Tibial nerve (tissue), 4 donors: ENCODE data around the gene LYPD6B. TPM values are rescaled to one million over a fixed set of nuclear protein-coding genes. Genes with fewer than 3 reads are reported as not detected.

Experiments
- DNase-seq, 2 donors: peaks; one replicate each; pipeline ENCODE4 v3.0.0-alpha.2; 2019; ENCODE audit warnings: low spot score in 2 of 2
- H3K27ac ChIP-seq, 4 donors: fragments of 200-600 bp; sonication (generic) in 3 of 4; one replicate each; pipeline ENCODE4 v1.5.1; 2017 to 2019; ENCODE audit warnings: mild to moderate bottlenecking in 1 of 4
- H3K27me3 ChIP-seq, 2 donors: fragments of 200-600 bp; sonication (generic) in 1 of 2; one replicate each; pipeline versions ENCODE4 v1.5.1 to v1.6.0; 2017 to 2019
- H3K36me3 ChIP-seq, 3 donors: fragments of 200-600 bp; sonication (generic); one replicate each; pipeline ENCODE4 v1.5.1; 2018 to 2019
- H3K4me1 ChIP-seq, 4 donors: fragments of 200-600 bp; sonication (generic) in 3 of 4; one replicate each; pipeline ENCODE4 v1.5.1; 2017 to 2019
- H3K4me3 ChIP-seq, 4 donors: fragments of 200-600 bp; sonication (generic) in 3 of 4; one replicate each; pipeline ENCODE4 v1.5.1; 2017 to 2019; ENCODE audit warnings: mild to moderate bottlenecking in 1 of 4, moderate library complexity in 1 of 4
- H3K9me3 ChIP-seq, 4 donors: fragments of 200-600 bp; sonication (generic) in 3 of 4; one replicate each; pipeline ENCODE4 v1.5.1; 2017 to 2019
- CTCF ChIP-seq, 5 experiments: fragments of 200-600 bp in 3 of 5; fragments of 450-650 bp in 2 of 5; sonication (generic) in 3 of 5; IDR thresholded peaks; one replicate each; pipeline ENCODE4 v1.5.1; 2016 to 2019; ENCODE audit warnings: antibody characterized with exemption in 5 of 5, mild to moderate bottlenecking in 3 of 5, moderate library complexity in 2 of 5
- EP300 ChIP-seq, 2 donors: sonication (generic); formaldehyde crosslinking; IDR thresholded peaks; one replicate each; pipeline ENCODE4 v1.6.1; 2017; ENCODE audit warnings: antibody characterized with exemption in 2 of 2, mild to moderate bottlenecking in 1 of 2
- POLR2A ChIP-seq, 2 donors: fragments of 450-650 bp; IDR thresholded peaks; one replicate each; pipeline ENCODE4 v1.6.1; 2017; ENCODE audit warnings: antibody characterized with exemption in 2 of 2, mild to moderate bottlenecking in 2 of 2, moderate library complexity in 2 of 2
- WGBS, 2 donors: methylation state at CpG; one replicate each; pipeline ENCODE4 v1.1.5; 2018; 5-methylcytosine and 5-hydroxymethylcytosine counted together
- total RNA-seq, 4 donors: library from RNA; depleted of rRNA; stranded (reverse); fragments of >200 nt; gene quantifications; one replicate each; pipeline ENCODE4 v1.1.0, GENCODE V29; 2016

LYPD6B gene
- total RNA-seq, 4 donors from 2014 or later, result not detected

- no peak overlapping the region for H3K27ac ChIP-seq
- 91 to 95% methylated on average over 22 to 30 of the region's 31 CpGs for WGBS, 2 donors
- peaks cover 0 to 11% (median 0%) of the 10 kb centered on the region in 4 donors for H3K4me1 ChIP-seq
- TF ChIP-seq POLR2A (IDR thresholded peaks at IDR 0.05) (no peak), CTCF (IDR thresholded peaks at IDR 0.05) (no peak), EP300 (IDR thresholded peaks at IDR 0.05) (no peak)
- DNase-seq, result no peak
- peaks cover 0 to 26% (median 0%) of the 10 kb centered on the region in 3 donors for H3K36me3 ChIP-seq
- no peaks in the 10 kb centered on the region for H3K27me3 ChIP-seq
- no peaks in the 10 kb centered on the region for H3K9me3 ChIP-seq
- no peak overlapping the region for H3K4me3 ChIP-seq
Observed at GRCh38 chr2:149009576-149010461, 28.7 kb upstream of the LYPD6B start.

DNA sequence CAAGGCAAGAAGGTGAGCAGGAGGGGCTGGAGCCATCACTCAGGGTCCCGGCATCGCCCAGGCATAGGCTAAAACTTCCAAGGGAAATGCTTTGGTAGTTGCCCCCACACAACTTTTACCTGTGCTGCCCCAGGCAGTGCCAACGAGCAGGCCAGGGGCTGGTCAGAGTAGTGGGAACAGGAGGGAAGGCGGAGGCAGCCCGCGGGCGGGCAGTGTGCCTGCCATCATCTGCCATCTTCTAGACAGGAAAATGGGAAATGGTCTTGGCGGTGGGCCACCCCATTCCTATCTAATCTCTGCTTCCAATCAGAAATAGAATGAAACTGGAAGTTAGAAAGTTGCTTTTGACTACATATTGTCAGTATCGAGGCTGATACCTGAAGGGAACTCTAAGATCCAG lies 26.0 kb upstream of the LYPD6B start:
- DNase-seq, result no peak
- TF ChIP-seq CTCF (IDR thresholded peaks at IDR 0.05), result no peak
- no peak for TF ChIP-seq EP300 (IDR thresholded peaks at IDR 0.05)
- no peak for TF ChIP-seq POLR2A (IDR thresholded peaks at IDR 0.05)
- Histone ChIP-seq H3K27me3 (no peaks in the 10 kb centered on the region), H3K36me3 (peaks cover 0 to 26% (median 0%) of the 10 kb centered on the region in 3 donors), H3K9me3 (no peaks in the 10 kb centered on the region), H3K4me3 (no peak overlapping the region), H3K4me1 (peaks cover 0 to 6% (median 0%) of the 10 kb centered on the region in 4 donors), H3K27ac (no peak overlapping the region)
- 91 to 93% methylated on average over 9 of the region's 9 CpGs for WGBS, 2 donors

DNA sequence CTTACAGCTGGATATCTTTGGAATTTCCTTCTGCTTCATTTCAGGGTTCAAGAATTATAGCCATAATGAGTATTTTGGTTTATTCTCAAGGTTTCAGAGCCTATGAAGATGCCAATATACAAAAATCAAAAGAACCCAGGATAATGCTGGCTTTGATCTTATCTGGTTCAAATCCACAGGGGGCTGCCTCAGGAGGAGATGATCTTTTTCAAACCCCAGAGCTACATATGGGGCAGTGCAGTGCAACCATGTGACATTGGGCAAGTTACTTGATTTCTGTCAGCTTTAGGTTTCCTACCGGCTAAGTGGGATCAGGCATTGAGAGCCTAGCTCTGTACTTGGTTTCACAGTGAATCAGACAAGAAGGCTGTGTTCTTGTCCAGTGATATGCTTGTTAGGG lies 23.0 kb upstream of the LYPD6B start:
- H3K36me3 ChIP-seq, result peaks cover 0 to 19% (median 0%) of the 10 kb centered on the region in 3 donors
- TF ChIP-seq CTCF (IDR thresholded peaks at IDR 0.05) (no peak), POLR2A (IDR thresholded peaks at IDR 0.05) (no peak), EP300 (IDR thresholded peaks at IDR 0.05) (no peak)
- 93 to 96% methylated on average over 1 of the region's 1 CpG for WGBS, 2 donors

GRCh38 chr2:149015926-149016563 lies 22.5 kb upstream of the LYPD6B start:
- no peaks in the 10 kb centered on the region for H3K9me3 ChIP-seq
- peaks cover 0 to 8% (median 0%) of the 10 kb centered on the region in 4 donors for H3K4me1 ChIP-seq
- WGBS, 2 donors, result 93 to 94% methylated on average over 4 of the region's 4 CpGs
- no peak for DNase-seq
- no peak overlapping the region for H3K4me3 ChIP-seq
- H3K36me3 ChIP-seq, result peaks cover 0 to 17% (median 0%) of the 10 kb centered on the region in 3 donors
- no peak overlapping the region for H3K27ac ChIP-seq
- no peaks in the 10 kb centered on the region for H3K27me3 ChIP-seq
- TF ChIP-seq POLR2A (IDR thresholded peaks at IDR 0.05) (no peak), EP300 (IDR thresholded peaks at IDR 0.05) (no peak), CTCF (IDR thresholded peaks at IDR 0.05) (no peak)

More for the DNA sequence above, 23.0 kb upstream of the LYPD6B start:
- Histone ChIP-seq H3K27me3 (no peaks in the 10 kb centered on the region), H3K9me3 (no peaks in the 10 kb centered on the region), H3K4me1 (peaks cover 0 to 8% (median 0%) of the 10 kb centered on the region in 4 donors), H3K27ac (no peak overlapping the region), H3K4me3 (no peak overlapping the region)
- DNase-seq, result no peak
